PC-9 (cell line): ENCODE measurements around the gene ID2. TPM values are rescaled to one million over a fixed set of nuclear protein-coding genes. Genes with fewer than 3 reads are reported as not detected.

Experiments used
- BruUV-seq: library from RNA; stranded (reverse); fragments of 400-500 nt; replicated peaks from 2 replicates; lab custom pipeline; 2021; lab: Mats Ljungman, UMichigan
- CTCF ChIA-PET: fragments of 300-600 bp; sonication (Branson Sonifier 250); formaldehyde crosslinking; loops from one replicate; lab custom pipeline; 2022; ENCODE audit warnings: antibody characterized with exemption; lab: Charles Lee
- POLR2A ChIA-PET: fragments of 300-600 bp; sonication (Branson Sonifier 250); formaldehyde crosslinking; loops from one replicate; lab custom pipeline; 2022; ENCODE audit warnings: antibody characterized with exemption; ENCODE audit not compliant: unreplicated experiment; lab: Charles Lee
- DNase-seq, 2 experiments: peaks; one replicate each; pipeline versions ENCODE4 v3.0.0 to v3.0.0-alpha.2; 2015 to 2022; ENCODE audit warnings: mixed read lengths in 1 of 2
- H2AFZ ChIP-seq: fragments of 200-600 bp; sonication (generic); 2 replicates; pipeline ENCODE4 v1.8.1; 2017; ENCODE audit warnings: antibody characterized with exemption
- H3F3A ChIP-seq: fragments of 200-600 bp; sonication (generic); 2 replicates; pipeline ENCODE4 v1.8.1; 2017; ENCODE audit warnings: antibody characterized with exemption, mild to moderate bottlenecking, low read depth; ENCODE audit not compliant: insufficient read depth
- H3K27ac ChIP-seq: fragments of 200-600 bp; sonication (generic); 2 replicates; pipeline ENCODE4 v1.6.1; 2016; ENCODE audit warnings: mixed run types
- H3K27me3 ChIP-seq: fragments of 200-600 bp; sonication (generic); 2 replicates; pipeline ENCODE4 v1.6.1; 2016; ENCODE audit warnings: low read depth, mixed run types; ENCODE audit not compliant: insufficient read depth
- H3K36me3 ChIP-seq: fragments of 200-600 bp; sonication (generic); 2 replicates; pipeline ENCODE4 v1.6.1; 2016; ENCODE audit warnings: low read depth, mixed run types
- H3K4me1 ChIP-seq: fragments of 200-600 bp; sonication (generic); replicated peaks from 2 replicates; pipeline ENCODE4 v1.6.1; 2016; ENCODE audit warnings: mixed run types; ENCODE audit not compliant: insufficient read depth
- H3K4me2 ChIP-seq: fragments of 200-600 bp; sonication (generic); 2 replicates; pipeline ENCODE4 v1.6.1; 2017; ENCODE audit warnings: mixed run types
- H3K4me3 ChIP-seq: fragments of 200-600 bp; sonication (generic); 2 replicates; pipeline ENCODE4 v1.6.1; 2016; ENCODE audit warnings: mixed run types
- H3K79me2 ChIP-seq: fragments of 200-600 bp; sonication (generic); 2 replicates; pipeline ENCODE4 v1.6.1; 2017; ENCODE audit warnings: low read depth, mixed run types
- H3K9me2 ChIP-seq: fragments of 200-600 bp; sonication (generic); 2 replicates; pipeline ENCODE4 v1.8.1; 2017; ENCODE audit warnings: mild to moderate bottlenecking; ENCODE audit not compliant: insufficient read depth
- H3K9me3 ChIP-seq: fragments of 200-600 bp; sonication (generic); 2 replicates; pipeline ENCODE4 v1.8.1; 2016; ENCODE audit warnings: low read depth; ENCODE audit not compliant: insufficient read depth
- H4K20me1 ChIP-seq: fragments of 200-600 bp; sonication (generic); 2 replicates; pipeline ENCODE4 v1.8.1; 2017; ENCODE audit not compliant: insufficient read depth
- EZH2 ChIP-seq: fragments of 200-600 bp; sonication (generic); IDR thresholded peaks from 2 replicates; pipeline ENCODE4 v1.8.0; 2017; ENCODE audit warnings: antibody characterized with exemption, low read depth
- intact Hi-C: fragments of 100-400 bp; cut with micrococcal nuclease; formaldehyde crosslinking; loops from one replicate; pipeline ENCODE4 v1.10.0; 2022; ENCODE audit not compliant: unreplicated experiment
- total RNA-seq: library from RNA; stranded (reverse); gene quantifications from 2 replicates; pipeline ENCODE4 v1.2.3, GENCODE V29; 2021
- TF ChIP-seq, protein P1 (sequence below): fragments of 200-600 bp; sonication (generic); conservative IDR thresholded peaks from 2 replicates; pipeline ENCODE4 v1.6.1; 2017; ENCODE audit warnings: mixed run types, antibody characterized with exemption, mild to moderate bottlenecking, moderate library complexity

ID2 gene
- total RNA-seq, 1 experiment from 2014 or later = 0.61 TPM

DNA sequence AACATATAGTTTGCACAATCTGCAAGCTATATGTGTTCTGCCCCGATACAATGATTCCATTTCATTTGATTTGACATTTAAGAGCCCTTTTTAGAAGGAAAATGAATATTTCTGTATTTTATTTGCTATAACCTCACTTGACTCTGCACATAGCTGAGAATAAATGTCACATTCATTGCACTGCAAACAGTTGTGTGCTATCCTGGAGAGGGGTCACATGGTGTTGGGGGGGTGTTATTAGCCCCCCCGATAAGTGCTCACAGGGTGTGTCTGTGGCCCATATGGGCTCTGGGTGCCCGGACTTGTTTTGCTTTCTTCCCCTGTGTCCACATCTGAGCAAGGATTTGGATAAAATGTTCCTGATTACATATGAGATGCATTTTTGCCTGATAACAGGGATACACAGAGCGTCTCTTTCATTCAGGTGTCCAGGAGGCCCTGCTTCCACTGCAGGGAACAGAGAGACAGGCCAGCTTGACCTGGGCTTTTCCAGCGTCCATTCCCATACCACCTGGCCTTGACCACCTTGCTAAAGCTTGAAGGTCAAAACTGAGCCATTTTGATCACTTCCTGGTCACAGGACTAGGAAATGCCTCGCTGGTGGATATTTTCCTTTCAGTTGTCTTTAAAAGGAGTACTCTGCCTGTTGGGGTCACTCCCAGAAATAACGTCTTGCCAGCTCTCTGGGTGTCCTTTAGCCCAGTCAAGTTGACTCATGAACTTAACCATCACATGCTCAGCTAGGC, 38.4 kb upstream of the ID2 start:
- no peak for DNase-seq
- Histone ChIP-seq H3K27me3 (peaks cover 73% of the 10 kb centered on the region), H3K36me3 (no peaks in the 10 kb centered on the region), H3K9me3 (no peaks in the 10 kb centered on the region), H3F3A (no peaks in the 10 kb centered on the region), H3K79me2 (no peaks in the 10 kb centered on the region), H3K4me1 (no peaks in the 10 kb centered on the region), H3K9me2 (no peaks in the 10 kb centered on the region), H3K4me2 (no peak overlapping the region), H3K27ac (no peak overlapping the region), H4K20me1 (no peaks in the 10 kb centered on the region; the same call in 1 of the 2 replicates), H2AFZ (no peak overlapping the region), H3K4me3 (no peak overlapping the region)
- no TSS peak for BruUV-seq
- ChIA-PET POLR2A (no interaction called here), CTCF (no interaction called here)
- intact Hi-C loops = no loop called here
- TF ChIP-seq, protein P1, sequence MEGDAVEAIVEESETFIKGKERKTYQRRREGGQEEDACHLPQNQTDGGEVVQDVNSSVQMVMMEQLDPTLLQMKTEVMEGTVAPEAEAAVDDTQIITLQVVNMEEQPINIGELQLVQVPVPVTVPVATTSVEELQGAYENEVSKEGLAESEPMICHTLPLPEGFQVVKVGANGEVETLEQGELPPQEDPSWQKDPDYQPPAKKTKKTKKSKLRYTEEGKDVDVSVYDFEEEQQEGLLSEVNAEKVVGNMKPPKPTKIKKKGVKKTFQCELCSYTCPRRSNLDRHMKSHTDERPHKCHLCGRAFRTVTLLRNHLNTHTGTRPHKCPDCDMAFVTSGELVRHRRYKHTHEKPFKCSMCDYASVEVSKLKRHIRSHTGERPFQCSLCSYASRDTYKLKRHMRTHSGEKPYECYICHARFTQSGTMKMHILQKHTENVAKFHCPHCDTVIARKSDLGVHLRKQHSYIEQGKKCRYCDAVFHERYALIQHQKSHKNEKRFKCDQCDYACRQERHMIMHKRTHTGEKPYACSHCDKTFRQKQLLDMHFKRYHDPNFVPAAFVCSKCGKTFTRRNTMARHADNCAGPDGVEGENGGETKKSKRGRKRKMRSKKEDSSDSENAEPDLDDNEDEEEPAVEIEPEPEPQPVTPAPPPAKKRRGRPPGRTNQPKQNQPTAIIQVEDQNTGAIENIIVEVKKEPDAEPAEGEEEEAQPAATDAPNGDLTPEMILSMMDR = no peak
- no peak for TF ChIP-seq EZH2

- intact Hi-C loops = no loop called here
- POLR2A ChIA-PET = no interaction called here
- CTCF ChIA-PET = no interaction called here
Observed at GRCh38 chr2:8643996-8644356, 37.9 kb upstream of the ID2 start.

DNA sequence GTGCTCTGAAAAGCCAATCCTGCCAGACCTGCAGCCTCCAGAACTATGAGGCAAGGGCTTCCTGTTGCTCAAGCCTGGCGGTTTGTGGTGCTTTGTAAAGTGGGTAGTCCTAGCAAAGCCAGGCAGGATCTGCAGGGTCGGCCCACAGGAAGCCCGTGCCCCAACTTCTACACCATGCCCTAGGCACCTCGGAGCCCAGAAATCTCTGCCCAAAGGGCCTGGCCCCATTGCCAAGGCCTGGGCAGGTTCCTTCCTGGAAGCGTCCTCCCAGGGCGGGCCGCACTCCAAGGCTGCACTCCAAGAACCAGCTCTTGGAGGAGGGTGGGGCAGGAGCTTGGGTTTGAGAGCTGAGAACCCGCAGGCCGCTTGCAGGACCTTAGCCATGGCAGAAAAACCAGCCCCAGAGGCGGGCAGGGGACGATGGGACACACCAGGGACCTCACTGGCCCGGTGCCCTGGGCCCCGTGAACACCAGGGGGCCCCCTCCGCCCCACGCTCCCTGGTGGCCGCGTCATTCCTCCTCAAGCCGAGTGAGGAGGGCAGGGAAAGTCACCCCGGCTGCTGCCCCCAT, 37.2 kb upstream of the ID2 start:
- Histone ChIP-seq H3K4me2 (no peak overlapping the region), H3K27ac (no peak overlapping the region), H3K4me3 (no peak overlapping the region), H3K79me2 (no peaks in the 10 kb centered on the region), H3K27me3 (peaks cover 60% of the 10 kb centered on the region), H2AFZ (no peak overlapping the region), H3K9me2 (no peaks in the 10 kb centered on the region), H3F3A (peaks cover 3% of the 10 kb centered on the region), H3K9me3 (no peaks in the 10 kb centered on the region), H3K36me3 (no peaks in the 10 kb centered on the region), H4K20me1 (no peaks in the 10 kb centered on the region; the same call in 1 of the 2 replicates), H3K4me1 (no peaks in the 10 kb centered on the region)
- ChIA-PET CTCF (no interaction called here), POLR2A (no interaction called here)
- BruUV-seq = no TSS peak
- no peak for TF ChIP-seq EZH2
- TF ChIP-seq, protein P1 = peak; percentile 45; the same call in 1 of the 2 replicates
- no peak for DNase-seq
- intact Hi-C loops = no loop called here

More at GRCh38 chr2:8643996-8644356, 37.9 kb upstream of the ID2 start:
- Histone ChIP-seq H4K20me1 (no peaks in the 10 kb centered on the region; the same call in 1 of the 2 replicates), H3K27ac (no peak overlapping the region), H3K4me1 (no peaks in the 10 kb centered on the region), H3K36me3 (no peaks in the 10 kb centered on the region), H3F3A (no peaks in the 10 kb centered on the region), H2AFZ (no peak overlapping the region), H3K79me2 (no peaks in the 10 kb centered on the region), H3K4me3 (no peak overlapping the region), H3K27me3 (peaks cover 67% of the 10 kb centered on the region), H3K4me2 (no peak overlapping the region), H3K9me3 (no peaks in the 10 kb centered on the region), H3K9me2 (no peaks in the 10 kb centered on the region)
- no TSS peak for BruUV-seq
- DNase-seq = no peak
- TF ChIP-seq, protein P1 = no peak
- TF ChIP-seq EZH2 = no peak
